Esophagus squamous epithelium (tissue), 4 donors: ENCODE measurements around the gene IPCEF1.

Source experiments
- CTCF ChIP-seq, 6 experiments: fragments of 450-650 bp in 4 of 6; fragments of 200-600 bp in 2 of 6; sonication (generic) in 2 of 6; IDR thresholded peaks; one replicate each; pipeline ENCODE4 v1.5.1; 2016 to 2019; ENCODE audit warnings: antibody characterized with exemption in 6 of 6, mild to moderate bottlenecking in 4 of 6, moderate library complexity in 4 of 6
- POLR2A ChIP-seq, 4 donors: fragments of 450-650 bp; IDR thresholded peaks; one replicate each; pipeline ENCODE4 v1.6.1; 2017; ENCODE audit warnings: antibody characterized with exemption in 4 of 4, mild to moderate bottlenecking in 4 of 4, moderate library complexity in 3 of 4

DNA sequence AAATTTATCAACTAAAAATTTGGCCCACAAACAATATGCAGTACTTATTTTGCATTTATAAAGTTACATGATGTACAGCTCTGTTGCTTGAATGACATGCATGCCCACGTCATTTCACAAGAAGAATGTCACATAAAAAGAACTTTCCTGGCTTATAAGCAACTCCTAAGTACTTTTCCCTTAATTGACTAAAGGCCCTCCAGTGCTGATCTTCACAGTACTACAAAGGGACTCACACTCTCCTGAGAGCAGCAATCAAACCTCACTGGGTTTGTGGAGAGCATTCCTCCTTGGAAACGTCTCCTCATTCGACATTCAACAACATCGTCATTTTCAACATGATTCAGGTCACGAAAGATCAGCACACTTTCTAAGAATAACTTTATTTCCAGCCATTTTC, 111.1 kb downstream of the IPCEF1 start:
- no peak for TF ChIP-seq CTCF (IDR thresholded peaks at IDR 0.05)
- peak in 1 of 4 donors; percentile 13 for TF ChIP-seq POLR2A (IDR thresholded peaks at IDR 0.05)
